Neural progenitor cell (in vitro differentiated cells): ENCODE data around the gene ASF1A. TPM values are rescaled to one million over a fixed set of nuclear protein-coding genes. Genes with fewer than 3 reads are reported as not detected.

ENCODE experiments used
- DNase-seq: peaks from one replicate; pipeline ENCODE4 v3.0.0-alpha.2; 2016; ENCODE audit warnings: low spot score
- H2AFZ ChIP-seq: fragments of 200-600 bp; sonication (generic); replicated peaks from 2 replicates; pipeline ENCODE4 v1.6.1; 2016; ENCODE audit warnings: antibody characterized with exemption
- H3F3A ChIP-seq: fragments of 200-600 bp; sonication (generic); 2 replicates; pipeline ENCODE4 v1.6.1; 2016; ENCODE audit warnings: antibody characterized with exemption, low read depth
- H3K27ac ChIP-seq: fragments of 200-600 bp; sonication (generic); 2 replicates; pipeline ENCODE4 v1.5.1; 2016; ENCODE audit warnings: mild to moderate bottlenecking
- H3K27me3 ChIP-seq: fragments of 200-600 bp; sonication (generic); 2 replicates; pipeline ENCODE4 v1.6.1; 2016; ENCODE audit warnings: mild to moderate bottlenecking, moderate library complexity
- H3K36me3 ChIP-seq: fragments of 200-600 bp; sonication (generic); 2 replicates; pipeline ENCODE4 v1.5.1; 2016
- H3K4me1 ChIP-seq: fragments of 200-600 bp; sonication (generic); 2 replicates; pipeline ENCODE4 v1.6.1; 2016; ENCODE audit warnings: mixed run types
- H3K4me2 ChIP-seq: fragments of 200-600 bp; sonication (generic); 2 replicates; pipeline ENCODE4 v1.6.1; 2016
- H3K4me3 ChIP-seq: fragments of 200-600 bp; sonication (generic); 2 replicates; pipeline ENCODE4 v1.5.1; 2016
- H3K79me2 ChIP-seq: fragments of 200-600 bp; sonication (generic); 2 replicates; pipeline ENCODE4 v1.6.1; 2016; ENCODE audit warnings: low read depth
- H3K9ac ChIP-seq: fragments of 200-600 bp; sonication (generic); 2 replicates; pipeline ENCODE4 v1.6.1; 2016
- H3K9me3 ChIP-seq: fragments of 200-600 bp; sonication (generic); 2 replicates; pipeline ENCODE4 v1.5.1; 2016; ENCODE audit warnings: low read depth
- H4K20me1 ChIP-seq: fragments of 200-600 bp; sonication (generic); 2 replicates; pipeline ENCODE4 v1.6.1; 2016; ENCODE audit warnings: low read depth
- H3K27ac Mint-ChIP-seq: 3 replicates; pipeline ENCODE4 v1.8.0; 2021; ENCODE audit warnings: mixed read lengths
- H3K27me3 Mint-ChIP-seq: 2 replicates; pipeline ENCODE4 v1.8.0; 2022; ENCODE audit warnings: low read depth, mild to moderate bottlenecking, inconsistent platforms, moderate library complexity, mixed read lengths; ENCODE audit not compliant: insufficient read depth
- H3K36me3 Mint-ChIP-seq: 3 replicates; pipeline ENCODE4 v1.8.0; 2021; ENCODE audit warnings: mixed read lengths
- H3K4me1 Mint-ChIP-seq: 3 replicates; pipeline ENCODE4 v1.8.0; 2021; ENCODE audit warnings: mixed read lengths
- H3K4me3 Mint-ChIP-seq: 3 replicates; pipeline ENCODE4 v1.8.0; 2021; ENCODE audit warnings: mild to moderate bottlenecking, moderate library complexity, mixed read lengths
- H3K9me3 Mint-ChIP-seq: 3 replicates; pipeline ENCODE4 v1.8.0; 2020; ENCODE audit warnings: mixed read lengths
- EZH2 ChIP-seq: fragments of 200-600 bp; sonication (generic); IDR thresholded peaks from 2 replicates; pipeline ENCODE4 v1.6.1; 2017; ENCODE audit warnings: antibody characterized with exemption, mild to moderate bottlenecking, moderate library complexity
- EZH2phosphoT487 ChIP-seq: fragments of 200-600 bp; sonication (generic); IDR thresholded peaks from 2 replicates; pipeline ENCODE4 v1.6.1; 2017; ENCODE audit warnings: antibody characterized with exemption
- total RNA-seq: library from RNA; depleted of rRNA; stranded (reverse); fragments of >200 nt; gene quantifications from 2 replicates; pipeline ENCODE4 v1.2.3, GENCODE V29; 2015; ENCODE audit warnings: low replicate concordance
- TF ChIP-seq, protein P1 (sequence below): fragments of 200-600 bp; sonication (generic); IDR thresholded peaks from 2 replicates; pipeline ENCODE4 v1.5.1; 2017; ENCODE audit warnings: antibody characterized with exemption, mild to moderate bottlenecking

Gene ASF1A
- total RNA-seq, 1 donor from 2014 or later = 54.8 TPM

DNA sequence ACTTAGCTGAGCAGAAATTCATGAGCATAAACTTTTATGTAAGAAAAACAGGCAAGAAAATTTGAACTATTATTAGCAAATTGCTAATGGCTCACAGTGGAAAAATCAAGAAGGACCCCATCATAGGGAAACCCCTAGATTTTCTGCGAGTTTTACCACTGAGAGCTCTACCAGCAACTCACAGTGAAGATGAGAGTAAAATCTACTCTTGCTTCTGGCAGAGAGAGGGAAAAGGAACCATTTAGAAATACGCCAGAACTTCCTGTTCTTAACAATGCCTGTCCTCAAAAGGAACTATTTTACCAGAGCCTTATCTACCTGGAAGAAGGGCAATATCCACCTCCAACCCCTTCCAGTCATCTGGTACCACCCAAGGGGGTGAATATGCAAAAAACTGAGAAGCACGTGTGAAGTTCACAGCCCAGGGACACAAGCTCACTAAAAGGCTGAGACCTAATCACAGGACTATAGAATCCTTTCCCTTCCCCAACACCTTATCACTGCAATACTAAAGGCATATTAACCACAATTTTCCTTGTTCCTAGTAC lies 34.4 kb upstream of the ASF1A start:
- Histone ChIP-seq H3K36me3 (no peaks in the 10 kb centered on the region), H3K4me1 (no peaks in the 10 kb centered on the region), H3K27ac (no peak overlapping the region), H3K4me2 (no peak overlapping the region), H3K9me3 (no peaks in the 10 kb centered on the region), H3K27me3 (no peaks in the 10 kb centered on the region), H4K20me1 (no peaks in the 10 kb centered on the region), H3K79me2 (no peaks in the 10 kb centered on the region), H3K9ac (no peak overlapping the region), H3K4me3 (no peak overlapping the region), H2AFZ (no peak overlapping the region), H3F3A (no peaks in the 10 kb centered on the region)
- TF ChIP-seq EZH2phosphoT487 (no peak), EZH2 (no peak)
- TF ChIP-seq, protein P1, sequence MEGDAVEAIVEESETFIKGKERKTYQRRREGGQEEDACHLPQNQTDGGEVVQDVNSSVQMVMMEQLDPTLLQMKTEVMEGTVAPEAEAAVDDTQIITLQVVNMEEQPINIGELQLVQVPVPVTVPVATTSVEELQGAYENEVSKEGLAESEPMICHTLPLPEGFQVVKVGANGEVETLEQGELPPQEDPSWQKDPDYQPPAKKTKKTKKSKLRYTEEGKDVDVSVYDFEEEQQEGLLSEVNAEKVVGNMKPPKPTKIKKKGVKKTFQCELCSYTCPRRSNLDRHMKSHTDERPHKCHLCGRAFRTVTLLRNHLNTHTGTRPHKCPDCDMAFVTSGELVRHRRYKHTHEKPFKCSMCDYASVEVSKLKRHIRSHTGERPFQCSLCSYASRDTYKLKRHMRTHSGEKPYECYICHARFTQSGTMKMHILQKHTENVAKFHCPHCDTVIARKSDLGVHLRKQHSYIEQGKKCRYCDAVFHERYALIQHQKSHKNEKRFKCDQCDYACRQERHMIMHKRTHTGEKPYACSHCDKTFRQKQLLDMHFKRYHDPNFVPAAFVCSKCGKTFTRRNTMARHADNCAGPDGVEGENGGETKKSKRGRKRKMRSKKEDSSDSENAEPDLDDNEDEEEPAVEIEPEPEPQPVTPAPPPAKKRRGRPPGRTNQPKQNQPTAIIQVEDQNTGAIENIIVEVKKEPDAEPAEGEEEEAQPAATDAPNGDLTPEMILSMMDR = no peak
- Mint-ChIP-seq H3K4me1 (no peaks in the 10 kb centered on the region), H3K27ac (no peak overlapping the region), H3K36me3 (peaks cover 18% of the 10 kb centered on the region), H3K4me3 (no peak overlapping the region), H3K9me3 (peaks cover 11% of the 10 kb centered on the region), H3K27me3 (peaks cover 3% of the 10 kb centered on the region)
- no peak for DNase-seq

DNA sequence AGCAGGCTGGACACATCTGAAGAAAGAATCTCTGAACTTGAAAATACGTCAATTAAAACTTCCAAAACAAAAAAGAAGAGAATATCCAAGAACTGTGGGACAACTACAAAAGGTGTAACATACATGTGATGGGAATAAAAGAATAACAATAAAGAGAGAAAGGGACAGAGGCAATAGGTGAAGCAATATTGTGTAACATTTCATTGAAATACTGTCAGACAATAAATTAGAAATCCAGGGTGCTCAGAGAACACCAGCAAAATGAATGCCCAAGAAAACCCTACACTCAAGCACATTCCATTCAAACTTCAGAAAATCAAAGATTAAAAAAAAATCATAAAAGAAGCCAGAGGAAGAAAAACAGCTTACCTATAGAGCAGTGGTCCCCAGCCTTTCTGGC lies 33.6 kb upstream of the ASF1A start:
- no peak for DNase-seq
- H3K4me3 ChIP-seq = no peak overlapping the region
- no peak overlapping the region for H2AFZ ChIP-seq
- TF ChIP-seq EZH2 (no peak), EZH2phosphoT487 (no peak)
- TF ChIP-seq, protein P1 = no peak
- Mint-ChIP-seq H3K4me1 (no peaks in the 10 kb centered on the region), H3K27ac (no peak overlapping the region), H3K9me3 (peaks cover 11% of the 10 kb centered on the region), H3K4me3 (no peak overlapping the region), H3K27me3 (peaks cover 3% of the 10 kb centered on the region), H3K36me3 (peaks cover 18% of the 10 kb centered on the region)
- no peak overlapping the region for H3K9ac ChIP-seq
- H3K36me3 ChIP-seq = no peaks in the 10 kb centered on the region
- H3K79me2 ChIP-seq = no peaks in the 10 kb centered on the region
- H4K20me1 ChIP-seq = no peaks in the 10 kb centered on the region
- H3F3A ChIP-seq = no peaks in the 10 kb centered on the region
- no peak overlapping the region for H3K4me2 ChIP-seq
- H3K27me3 ChIP-seq = no peaks in the 10 kb centered on the region
- H3K27ac ChIP-seq = no peak overlapping the region
- no peaks in the 10 kb centered on the region for H3K4me1 ChIP-seq
- H3K9me3 ChIP-seq = no peaks in the 10 kb centered on the region

DNA sequence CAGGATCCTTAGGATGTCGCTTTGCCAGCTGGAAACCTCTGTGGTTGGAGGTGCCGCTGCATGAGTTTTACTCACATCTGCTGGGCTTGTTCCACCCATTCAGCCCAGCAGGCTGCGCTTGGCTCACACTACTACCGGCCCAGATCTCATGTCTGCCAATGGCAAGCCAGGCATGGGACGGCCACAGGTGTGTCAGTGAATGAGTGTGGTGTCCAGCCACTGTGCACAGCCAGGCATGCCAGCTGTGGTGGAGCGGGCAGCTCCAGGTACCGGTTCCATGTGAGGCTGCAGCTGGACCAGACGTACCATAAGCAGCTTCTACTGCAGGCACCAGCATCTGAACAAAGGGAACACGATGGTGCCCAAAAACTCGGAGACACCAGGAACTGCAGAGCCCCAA lies 33.1 kb upstream of the ASF1A start:
- Mint-ChIP-seq H3K4me1 (no peaks in the 10 kb centered on the region), H3K27ac (no peak overlapping the region), H3K36me3 (peaks cover 18% of the 10 kb centered on the region), H3K27me3 (peaks cover 3% of the 10 kb centered on the region), H3K4me3 (no peak overlapping the region), H3K9me3 (peaks cover 11% of the 10 kb centered on the region)
- no peaks in the 10 kb centered on the region for H3K27me3 ChIP-seq
- no peak overlapping the region for H3K27ac ChIP-seq
- TF ChIP-seq, protein P1 = no peak
- TF ChIP-seq EZH2 = no peak
- TF ChIP-seq EZH2phosphoT487 = no peak
- H2AFZ ChIP-seq = no peak overlapping the region
- H4K20me1 ChIP-seq = no peaks in the 10 kb centered on the region
- H3K4me1 ChIP-seq = no peaks in the 10 kb centered on the region
- H3K9ac ChIP-seq = no peak overlapping the region
- no peaks in the 10 kb centered on the region for H3K79me2 ChIP-seq
- no peaks in the 10 kb centered on the region for H3K9me3 ChIP-seq
- no peaks in the 10 kb centered on the region for H3K36me3 ChIP-seq
- no peak overlapping the region for H3K4me3 ChIP-seq
- no peak overlapping the region for H3K4me2 ChIP-seq
- H3F3A ChIP-seq = no peaks in the 10 kb centered on the region
- no peak for DNase-seq
